H9 (cell line): ENCODE measurements around the gene TJP3. TPM values are rescaled to one million over a fixed set of nuclear protein-coding genes. Genes with fewer than 3 reads are reported as not detected.

ENCODE experiments used
- DNase-seq: peaks from one replicate; pipeline ENCODE4 v3.0.0-alpha.2; 2017
- H2AFZ ChIP-seq: one replicate; pipeline ENCODE4 v1.6.1; 2013; ENCODE audit warnings: mild to moderate bottlenecking, low read length, control low read depth, moderate library complexity
- H2AK5ac ChIP-seq: 2 replicates; pipeline ENCODE4 v1.6.1; 2013; ENCODE audit warnings: low read length, control low read depth, mixed read lengths; ENCODE audit not compliant: insufficient read length
- H2BK120ac ChIP-seq: one replicate; pipeline ENCODE4 v1.6.1; 2013; ENCODE audit warnings: low read depth, mild to moderate bottlenecking, low read length, control low read depth, inconsistent platforms; ENCODE audit not compliant: poor library complexity, severe bottlenecking
- H2BK12ac ChIP-seq: 2 replicates; pipeline ENCODE4 v1.6.1; 2013; ENCODE audit warnings: low read length, control low read depth, mixed read lengths, low read depth; ENCODE audit not compliant: insufficient read length
- H2BK15ac ChIP-seq: 2 replicates; pipeline ENCODE4 v1.6.1; 2013; ENCODE audit warnings: low read depth, low read length, control low read depth
- H2BK20ac ChIP-seq: one replicate; pipeline ENCODE4 v1.6.1; 2013; ENCODE audit warnings: low read depth, mild to moderate bottlenecking, low read length, control low read depth, inconsistent platforms; ENCODE audit not compliant: poor library complexity, severe bottlenecking
- H2BK5ac ChIP-seq: 2 replicates; pipeline ENCODE4 v1.6.1; 2013; ENCODE audit warnings: low read length, control low read depth, mixed read lengths; ENCODE audit not compliant: insufficient read length
- H3K14ac ChIP-seq: 2 replicates; pipeline ENCODE4 v1.6.1; 2013; ENCODE audit warnings: low read length, control low read depth; ENCODE audit not compliant: insufficient read depth
- H3K18ac ChIP-seq: 2 replicates; pipeline ENCODE4 v1.6.1; 2013; ENCODE audit warnings: low read depth, mild to moderate bottlenecking, mixed read lengths, low read length, control low read depth; ENCODE audit not compliant: insufficient read length
- H3K23ac ChIP-seq: 2 replicates; pipeline ENCODE4 v1.6.1; 2013; ENCODE audit warnings: low read length, control low read depth, mixed read lengths, low read depth; ENCODE audit not compliant: insufficient read length
- H3K23me2 ChIP-seq: 2 replicates; pipeline ENCODE4 v1.6.1; 2013; ENCODE audit warnings: low read depth, mild to moderate bottlenecking, mixed read lengths, low read length, control low read depth; ENCODE audit not compliant: insufficient read length, poor library complexity, severe bottlenecking
- H3K27ac ChIP-seq: 2 replicates; pipeline ENCODE4 v1.5.1; 2013; ENCODE audit warnings: low read length, control low read depth, mixed read lengths, low read depth; ENCODE audit not compliant: insufficient read length
- H3K27me3 ChIP-seq: 2 replicates; pipeline ENCODE4 v1.6.1; 2013; ENCODE audit warnings: low read length, control low read depth, inconsistent platforms; ENCODE audit not compliant: insufficient read depth
- H3K4ac ChIP-seq: 2 replicates; pipeline ENCODE4 v1.6.1; 2013; ENCODE audit warnings: low read depth, mild to moderate bottlenecking, control low read depth, inconsistent platforms, low read length, moderate library complexity
- H3K4me1 ChIP-seq: 2 replicates; pipeline ENCODE4 v1.6.1; 2013; ENCODE audit warnings: low read length, control low read depth, inconsistent platforms; ENCODE audit not compliant: insufficient read depth
- H3K4me2 ChIP-seq: 2 replicates; pipeline ENCODE4 v1.6.1; 2013; ENCODE audit warnings: low read length, control low read depth, mixed read lengths; ENCODE audit not compliant: insufficient read length, insufficient read depth
- H3K56ac ChIP-seq: 2 replicates; pipeline ENCODE4 v1.6.1; 2013; ENCODE audit warnings: low read depth, mild to moderate bottlenecking, mixed read lengths, low read length, control low read depth; ENCODE audit not compliant: insufficient read length
- H3K79me1 ChIP-seq: 2 replicates; pipeline ENCODE4 v1.6.1; 2013; ENCODE audit warnings: low read depth, mild to moderate bottlenecking, moderate library complexity, low read length, control low read depth, inconsistent platforms; ENCODE audit not compliant: insufficient read depth, poor library complexity, severe bottlenecking
- H3K79me2 ChIP-seq: 2 replicates; pipeline ENCODE4 v1.6.1; 2013; ENCODE audit warnings: low read length, control low read depth, inconsistent platforms; ENCODE audit not compliant: insufficient read depth
- H3K9ac ChIP-seq: 2 replicates; pipeline ENCODE4 v1.6.1; 2013; ENCODE audit warnings: low read length, control low read depth, mixed read lengths; ENCODE audit not compliant: insufficient read length; ENCODE audit errors: extremely low read depth
- H3K9me3 ChIP-seq: one replicate; pipeline ENCODE4 v1.6.1; 2013; ENCODE audit warnings: low read depth, low read length, inconsistent platforms; ENCODE audit not compliant: control insufficient read depth
- H3T11ph ChIP-seq: one replicate; pipeline ENCODE4 v1.6.1; 2013; ENCODE audit warnings: mild to moderate bottlenecking, low read length, control low read depth, inconsistent platforms
- H4K20me1 ChIP-seq: one replicate; pipeline ENCODE4 v1.6.1; 2013; ENCODE audit not compliant: control insufficient read depth, insufficient read length, insufficient read depth
- H4K5ac ChIP-seq: 2 replicates; pipeline ENCODE4 v1.6.1; 2013; ENCODE audit warnings: low read depth, mild to moderate bottlenecking, mixed read lengths, low read length, control low read depth; ENCODE audit not compliant: insufficient read length
- H4K8ac ChIP-seq: replicated peaks from 2 replicates; pipeline ENCODE4 v1.6.1; 2013; ENCODE audit warnings: low read length, control low read depth, mixed read lengths, low read depth; ENCODE audit not compliant: insufficient read length
- H4K91ac ChIP-seq: 2 replicates; pipeline ENCODE4 v1.6.1; 2013; ENCODE audit warnings: low read depth, mild to moderate bottlenecking, moderate library complexity, mixed read lengths, low read length, control low read depth; ENCODE audit not compliant: insufficient read length
- H3K27ac Mint-ChIP-seq, 3 experiments: 2 replicates in 2 of 3; 3 replicates in 1 of 3; pipeline ENCODE4 v1.8.0; 2020 to 2021; ENCODE audit warnings: mixed read lengths in 3 of 3, mild to moderate bottlenecking in 1 of 3, moderate library complexity in 1 of 3
- H3K27me3 Mint-ChIP-seq: 2 replicates; pipeline ENCODE4 v1.8.0; 2021; ENCODE audit warnings: low read depth, mild to moderate bottlenecking, moderate library complexity, mixed read lengths
- H3K36me3 Mint-ChIP-seq, 3 experiments: 2 replicates in 2 of 3; 3 replicates in 1 of 3; pipeline ENCODE4 v1.8.0; 2020 to 2021; ENCODE audit warnings: low read depth in 3 of 3, mixed read lengths in 3 of 3; ENCODE audit not compliant: insufficient read depth in 1 of 3
- H3K4me1 Mint-ChIP-seq, 2 experiments: 2 replicates each; pipeline ENCODE4 v1.8.0; 2020; ENCODE audit warnings: mixed read lengths in 2 of 2
- H3K4me3 Mint-ChIP-seq, 2 experiments: 2 replicates in 1 of 2; 3 replicates in 1 of 2; pipeline ENCODE4 v1.8.0; 2020 to 2021; ENCODE audit warnings: mild to moderate bottlenecking in 2 of 2, mixed read lengths in 2 of 2, moderate library complexity in 1 of 2
- H3K9me3 Mint-ChIP-seq, 2 experiments: 2 replicates in 1 of 2; 3 replicates in 1 of 2; pipeline ENCODE4 v1.8.0; 2020; ENCODE audit warnings: mild to moderate bottlenecking in 2 of 2, mixed read lengths in 2 of 2, moderate library complexity in 1 of 2
- WGBS: extraction: QIAGEN DNeasy Blood & Tissue Kit; methylation state at CpG from one replicate; pipeline ENCODE4 v1.1.7; 2013; ENCODE audit warnings: missing lambda C conversion rate, low lambda C conversion rate, mixed read lengths; ENCODE audit not compliant: insufficient read length; ENCODE audit errors: extremely low coverage; 5-methylcytosine and 5-hydroxymethylcytosine counted together
- total RNA-seq: library from RNA; stranded (reverse); gene quantifications from 2 replicates; pipeline ENCODE4 v1.2.1, GENCODE V29; 2021
- TF ChIP-seq, protein P1 (sequence below): fragments of 200-600 bp; sonication (generic); conservative IDR thresholded peaks from 3 replicates; pipeline ENCODE4 v1.8.0; 2021; ENCODE audit warnings: antibody characterized with exemption, mild to moderate bottlenecking

TJP3 gene
- total RNA-seq, 1 experiment from 2014 or later = 27.3 TPM

DNA sequence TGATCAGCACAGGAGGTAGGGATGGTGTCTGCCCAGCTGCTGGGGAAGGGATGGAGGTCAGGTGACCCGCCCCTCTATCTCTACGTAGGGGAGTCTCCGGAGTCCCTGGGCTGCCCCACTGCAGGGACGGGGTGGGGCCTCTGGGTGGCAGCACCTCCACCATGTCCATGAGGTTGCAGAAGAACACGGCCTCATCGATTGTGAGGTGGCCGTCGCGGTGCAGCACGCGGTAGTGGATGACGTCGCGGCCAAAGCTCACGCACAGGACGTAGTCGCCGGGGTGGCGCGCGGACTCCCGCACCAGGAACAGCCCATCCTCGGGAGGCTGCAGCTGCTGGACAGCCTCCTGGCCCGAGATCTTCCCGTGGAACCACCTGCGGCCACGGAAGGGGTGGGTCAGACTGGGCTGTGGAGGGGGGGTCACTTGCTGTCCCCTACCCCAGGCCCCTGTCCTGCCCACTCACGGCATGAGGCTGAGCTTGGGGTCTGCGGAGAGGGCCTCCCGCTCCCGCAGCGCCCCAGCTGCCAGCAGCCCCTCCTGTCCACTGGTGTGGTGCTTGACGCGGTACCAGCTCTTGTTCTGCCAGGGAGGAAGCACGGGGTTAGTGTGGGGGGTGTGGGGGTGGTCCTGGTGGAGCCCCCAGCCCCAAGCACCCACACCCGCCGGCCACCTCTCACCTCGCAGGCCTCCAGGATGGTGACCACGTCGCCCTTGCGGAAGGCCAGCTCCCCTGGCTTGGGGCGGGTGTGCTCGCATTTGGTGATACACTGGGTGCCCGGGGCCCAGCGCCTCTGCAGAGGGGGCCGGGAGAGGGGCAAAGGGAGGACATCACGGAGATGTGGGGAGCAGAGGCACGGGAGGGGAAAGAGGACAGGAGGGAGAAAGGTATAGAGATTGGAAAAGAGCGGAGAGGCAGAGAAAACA lies 75.7 kb downstream of the TJP3 start:
- Mint-ChIP-seq H3K4me3 (peak overlapping the region; percentile 64 to 83; a peak in 4 of 5 replicates), H3K4me1 (peaks cover 2 to 5% of the 10 kb centered on the region in 2 experiments; a peak in 2 of 4 replicates), H3K9me3 (peaks cover 21 to 23% of the 10 kb centered on the region in 2 experiments), H3K27me3 (peaks cover 56% of the 10 kb centered on the region), H3K27ac (no peak overlapping the region; a peak in 1 of 7 replicates), H3K36me3 (peaks cover 21 to 24% (median 21%) of the 10 kb centered on the region in 3 experiments)
- Histone ChIP-seq H3T11ph (no peak overlapping the region), H2AFZ (no peak overlapping the region), H4K5ac (no peak overlapping the region), H4K20me1 (no peaks in the 10 kb centered on the region), H2BK20ac (no peak overlapping the region), H4K8ac (no peak overlapping the region), H3K79me2 (no peaks in the 10 kb centered on the region), H2BK12ac (no peak overlapping the region), H2BK120ac (no peak overlapping the region), H3K23me2 (no peaks in the 10 kb centered on the region), H3K27ac (no peak overlapping the region), H3K79me1 (no peaks in the 10 kb centered on the region), H3K56ac (no peak overlapping the region), H2BK5ac (no peak overlapping the region), H3K4ac (no peak overlapping the region), H3K9me3 (peaks cover 19% of the 10 kb centered on the region), H3K18ac (no peak overlapping the region), H4K91ac (no peak overlapping the region), H3K4me2 (no peak overlapping the region), H3K9ac (no peak overlapping the region), H3K14ac (no peak overlapping the region; the same call in 1 of the 2 replicates), H3K4me1 (no peaks in the 10 kb centered on the region), H2AK5ac (no peak overlapping the region), H3K27me3 (peaks cover 2% of the 10 kb centered on the region; the same call in 1 of the 2 replicates), H2BK15ac (no peak overlapping the region), H3K23ac (no peak overlapping the region)
- TF ChIP-seq, protein P1, sequence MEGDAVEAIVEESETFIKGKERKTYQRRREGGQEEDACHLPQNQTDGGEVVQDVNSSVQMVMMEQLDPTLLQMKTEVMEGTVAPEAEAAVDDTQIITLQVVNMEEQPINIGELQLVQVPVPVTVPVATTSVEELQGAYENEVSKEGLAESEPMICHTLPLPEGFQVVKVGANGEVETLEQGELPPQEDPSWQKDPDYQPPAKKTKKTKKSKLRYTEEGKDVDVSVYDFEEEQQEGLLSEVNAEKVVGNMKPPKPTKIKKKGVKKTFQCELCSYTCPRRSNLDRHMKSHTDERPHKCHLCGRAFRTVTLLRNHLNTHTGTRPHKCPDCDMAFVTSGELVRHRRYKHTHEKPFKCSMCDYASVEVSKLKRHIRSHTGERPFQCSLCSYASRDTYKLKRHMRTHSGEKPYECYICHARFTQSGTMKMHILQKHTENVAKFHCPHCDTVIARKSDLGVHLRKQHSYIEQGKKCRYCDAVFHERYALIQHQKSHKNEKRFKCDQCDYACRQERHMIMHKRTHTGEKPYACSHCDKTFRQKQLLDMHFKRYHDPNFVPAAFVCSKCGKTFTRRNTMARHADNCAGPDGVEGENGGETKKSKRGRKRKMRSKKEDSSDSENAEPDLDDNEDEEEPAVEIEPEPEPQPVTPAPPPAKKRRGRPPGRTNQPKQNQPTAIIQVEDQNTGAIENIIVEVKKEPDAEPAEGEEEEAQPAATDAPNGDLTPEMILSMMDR = peak; percentile 77
- no CpG with 5 or more reads among the region's 49 CpGs for whole genome bisulfite sequencing
- DNase-seq = peak; percentile 87
